ENCODE results near the gene L2HGDH.

Gene L2HGDH

DNA sequence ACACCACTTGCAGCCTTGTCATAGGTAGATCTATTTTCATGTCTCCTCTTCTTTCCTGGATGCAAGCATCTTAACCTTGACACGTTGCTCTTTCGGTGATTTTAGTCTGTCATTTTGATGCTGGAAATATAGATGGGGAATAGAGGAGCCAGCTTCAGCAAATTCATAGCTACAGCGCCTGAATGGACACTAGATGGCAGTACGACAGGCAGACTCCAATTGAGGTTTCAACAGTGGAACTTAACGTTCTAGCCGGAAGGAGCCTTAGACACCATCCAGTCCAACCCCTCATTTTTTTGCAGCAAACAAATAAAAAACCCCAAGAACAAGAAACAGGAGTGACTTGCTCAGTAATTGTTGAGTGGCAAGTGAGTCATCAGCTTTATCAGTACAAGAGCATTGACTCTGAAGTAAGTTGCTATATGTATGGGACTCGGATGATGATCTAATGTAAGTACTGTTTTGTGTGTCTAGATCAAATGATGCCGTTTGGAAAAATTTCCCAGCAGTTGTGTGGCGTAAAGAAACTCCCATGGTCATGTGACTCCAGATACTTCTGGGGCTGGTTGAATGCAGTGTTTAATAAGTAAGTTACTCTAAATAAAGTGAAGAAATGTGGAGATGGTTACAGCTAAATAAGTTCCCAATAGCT is 9.1 kb upstream of the L2HGDH start:
- TF ChIP-seq, protein P1, sequence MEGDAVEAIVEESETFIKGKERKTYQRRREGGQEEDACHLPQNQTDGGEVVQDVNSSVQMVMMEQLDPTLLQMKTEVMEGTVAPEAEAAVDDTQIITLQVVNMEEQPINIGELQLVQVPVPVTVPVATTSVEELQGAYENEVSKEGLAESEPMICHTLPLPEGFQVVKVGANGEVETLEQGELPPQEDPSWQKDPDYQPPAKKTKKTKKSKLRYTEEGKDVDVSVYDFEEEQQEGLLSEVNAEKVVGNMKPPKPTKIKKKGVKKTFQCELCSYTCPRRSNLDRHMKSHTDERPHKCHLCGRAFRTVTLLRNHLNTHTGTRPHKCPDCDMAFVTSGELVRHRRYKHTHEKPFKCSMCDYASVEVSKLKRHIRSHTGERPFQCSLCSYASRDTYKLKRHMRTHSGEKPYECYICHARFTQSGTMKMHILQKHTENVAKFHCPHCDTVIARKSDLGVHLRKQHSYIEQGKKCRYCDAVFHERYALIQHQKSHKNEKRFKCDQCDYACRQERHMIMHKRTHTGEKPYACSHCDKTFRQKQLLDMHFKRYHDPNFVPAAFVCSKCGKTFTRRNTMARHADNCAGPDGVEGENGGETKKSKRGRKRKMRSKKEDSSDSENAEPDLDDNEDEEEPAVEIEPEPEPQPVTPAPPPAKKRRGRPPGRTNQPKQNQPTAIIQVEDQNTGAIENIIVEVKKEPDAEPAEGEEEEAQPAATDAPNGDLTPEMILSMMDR (IDR thresholded peaks at IDR 0.05; ENCODE audit: insufficient read depth, low read length), result peak; percentile 99
- TF ChIP-seq, protein P2, sequence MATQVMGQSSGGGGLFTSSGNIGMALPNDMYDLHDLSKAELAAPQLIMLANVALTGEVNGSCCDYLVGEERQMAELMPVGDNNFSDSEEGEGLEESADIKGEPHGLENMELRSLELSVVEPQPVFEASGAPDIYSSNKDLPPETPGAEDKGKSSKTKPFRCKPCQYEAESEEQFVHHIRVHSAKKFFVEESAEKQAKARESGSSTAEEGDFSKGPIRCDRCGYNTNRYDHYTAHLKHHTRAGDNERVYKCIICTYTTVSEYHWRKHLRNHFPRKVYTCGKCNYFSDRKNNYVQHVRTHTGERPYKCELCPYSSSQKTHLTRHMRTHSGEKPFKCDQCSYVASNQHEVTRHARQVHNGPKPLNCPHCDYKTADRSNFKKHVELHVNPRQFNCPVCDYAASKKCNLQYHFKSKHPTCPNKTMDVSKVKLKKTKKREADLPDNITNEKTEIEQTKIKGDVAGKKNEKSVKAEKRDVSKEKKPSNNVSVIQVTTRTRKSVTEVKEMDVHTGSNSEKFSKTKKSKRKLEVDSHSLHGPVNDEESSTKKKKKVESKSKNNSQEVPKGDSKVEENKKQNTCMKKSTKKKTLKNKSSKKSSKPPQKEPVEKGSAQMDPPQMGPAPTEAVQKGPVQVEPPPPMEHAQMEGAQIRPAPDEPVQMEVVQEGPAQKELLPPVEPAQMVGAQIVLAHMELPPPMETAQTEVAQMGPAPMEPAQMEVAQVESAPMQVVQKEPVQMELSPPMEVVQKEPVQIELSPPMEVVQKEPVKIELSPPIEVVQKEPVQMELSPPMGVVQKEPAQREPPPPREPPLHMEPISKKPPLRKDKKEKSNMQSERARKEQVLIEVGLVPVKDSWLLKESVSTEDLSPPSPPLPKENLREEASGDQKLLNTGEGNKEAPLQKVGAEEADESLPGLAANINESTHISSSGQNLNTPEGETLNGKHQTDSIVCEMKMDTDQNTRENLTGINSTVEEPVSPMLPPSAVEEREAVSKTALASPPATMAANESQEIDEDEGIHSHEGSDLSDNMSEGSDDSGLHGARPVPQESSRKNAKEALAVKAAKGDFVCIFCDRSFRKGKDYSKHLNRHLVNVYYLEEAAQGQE (IDR thresholded peaks at IDR 0.05; ENCODE audit: insufficient replicate concordance, low read depth), result no peak
- TF ChIP-seq POLR2AphosphoS5 (IDR thresholded peaks at IDR 0.05; ENCODE audit: low read depth) (peak; percentile 35; the same call in 1 of the 2 replicates), SPI1 (IDR thresholded peaks at IDR 0.05; ENCODE audit: borderline replicate concordance, low read depth) (no peak), GABPA (IDR thresholded peaks at IDR 0.05; ENCODE audit: low read depth) (no peak)
- peak; percentile 69 to 80 for DNase-seq (ENCODE audit: low read depth in 1 of 2, low spot score in 1 of 2)
- H3K27me3 ChIP-seq (ENCODE audit: insufficient read depth, poor library complexity, severe bottlenecking), result no peaks in the 10 kb centered on the region
- H3K4me3 ChIP-seq (replicated peaks; ENCODE audit: insufficient read depth, low read length), result no peak overlapping the region
- peak overlapping the region; percentile 39 for H3K27ac ChIP-seq (replicated peaks)

DNA sequence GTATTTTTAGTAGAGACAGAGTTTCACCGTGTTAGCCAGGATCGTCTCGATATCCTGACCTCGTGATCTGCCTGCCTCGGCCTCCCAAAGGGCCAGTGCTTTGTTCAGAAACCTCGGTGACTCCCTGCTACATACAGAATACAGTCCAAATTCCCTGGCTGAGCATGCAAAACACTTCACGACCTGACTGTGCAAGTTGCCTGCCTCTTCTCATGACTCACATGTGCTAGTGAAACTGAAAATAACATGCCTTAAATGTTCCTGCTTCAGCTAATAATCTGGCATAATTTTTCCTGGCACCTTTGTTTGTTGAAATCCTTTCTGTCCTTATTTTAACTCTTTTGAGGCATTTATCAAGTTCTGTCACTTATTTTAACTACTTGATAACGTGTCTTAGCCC is 8.3 kb upstream of the L2HGDH start:
- Histone ChIP-seq H3K27ac (replicated peaks) (no peak overlapping the region), H3K27me3 (ENCODE audit: insufficient read depth, poor library complexity, severe bottlenecking) (no peaks in the 10 kb centered on the region), H3K4me3 (replicated peaks; ENCODE audit: insufficient read depth, low read length) (no peak overlapping the region)
- no peak for DNase-seq (ENCODE audit: low read depth in 1 of 2, low spot score in 1 of 2)
- TF ChIP-seq, protein P2 (IDR thresholded peaks at IDR 0.05; ENCODE audit: insufficient replicate concordance, low read depth), result no peak
- TF ChIP-seq, protein P1 (IDR thresholded peaks at IDR 0.05; ENCODE audit: insufficient read depth, low read length), result no peak
- TF ChIP-seq SPI1 (IDR thresholded peaks at IDR 0.05; ENCODE audit: borderline replicate concordance, low read depth) (no peak), POLR2AphosphoS5 (IDR thresholded peaks at IDR 0.05; ENCODE audit: low read depth) (no peak), GABPA (IDR thresholded peaks at IDR 0.05; ENCODE audit: low read depth) (no peak)

DNA sequence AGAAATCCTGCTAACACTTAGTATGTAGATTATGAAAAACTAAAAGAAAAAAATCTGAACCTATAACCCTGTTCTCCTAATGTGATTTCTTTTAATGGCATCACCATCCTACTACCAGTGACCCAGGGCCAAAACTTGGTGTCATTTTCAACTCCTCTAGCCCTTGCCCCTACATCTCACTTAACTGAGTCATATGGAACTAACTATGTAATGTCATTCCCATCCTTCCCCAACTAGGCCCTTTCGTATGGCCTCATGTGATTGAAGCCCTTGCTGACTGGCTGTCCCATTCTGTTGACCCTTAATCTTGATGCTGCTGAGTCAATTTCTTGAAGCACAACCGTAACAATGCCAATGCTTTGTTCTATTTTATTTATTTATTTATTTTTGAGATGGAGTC is 7.7 kb upstream of the L2HGDH start:
- H3K27ac ChIP-seq (replicated peaks), result no peak overlapping the region
- TF ChIP-seq POLR2AphosphoS5 (IDR thresholded peaks at IDR 0.05; ENCODE audit: low read depth) (no peak), SPI1 (IDR thresholded peaks at IDR 0.05; ENCODE audit: borderline replicate concordance, low read depth) (no peak), GABPA (IDR thresholded peaks at IDR 0.05; ENCODE audit: low read depth) (no peak)
- TF ChIP-seq, protein P2 (IDR thresholded peaks at IDR 0.05; ENCODE audit: insufficient replicate concordance, low read depth), result no peak
- TF ChIP-seq, protein P1 (IDR thresholded peaks at IDR 0.05; ENCODE audit: insufficient read depth, low read length), result no peak

More for the DNA sequence above, 7.7 kb upstream of the L2HGDH start:
- H3K27me3 ChIP-seq (ENCODE audit: insufficient read depth, poor library complexity, severe bottlenecking), result no peaks in the 10 kb centered on the region
- H3K4me3 ChIP-seq (replicated peaks; ENCODE audit: insufficient read depth, low read length), result no peak overlapping the region
- no peak for DNase-seq (ENCODE audit: low read depth in 1 of 2, low spot score in 1 of 2)
